ENCODE data around the gene VSIR.
A peak's percentile ranks its signal among the peaks of the same experiment; 100 is the strongest.

Gene VSIR

DNA sequence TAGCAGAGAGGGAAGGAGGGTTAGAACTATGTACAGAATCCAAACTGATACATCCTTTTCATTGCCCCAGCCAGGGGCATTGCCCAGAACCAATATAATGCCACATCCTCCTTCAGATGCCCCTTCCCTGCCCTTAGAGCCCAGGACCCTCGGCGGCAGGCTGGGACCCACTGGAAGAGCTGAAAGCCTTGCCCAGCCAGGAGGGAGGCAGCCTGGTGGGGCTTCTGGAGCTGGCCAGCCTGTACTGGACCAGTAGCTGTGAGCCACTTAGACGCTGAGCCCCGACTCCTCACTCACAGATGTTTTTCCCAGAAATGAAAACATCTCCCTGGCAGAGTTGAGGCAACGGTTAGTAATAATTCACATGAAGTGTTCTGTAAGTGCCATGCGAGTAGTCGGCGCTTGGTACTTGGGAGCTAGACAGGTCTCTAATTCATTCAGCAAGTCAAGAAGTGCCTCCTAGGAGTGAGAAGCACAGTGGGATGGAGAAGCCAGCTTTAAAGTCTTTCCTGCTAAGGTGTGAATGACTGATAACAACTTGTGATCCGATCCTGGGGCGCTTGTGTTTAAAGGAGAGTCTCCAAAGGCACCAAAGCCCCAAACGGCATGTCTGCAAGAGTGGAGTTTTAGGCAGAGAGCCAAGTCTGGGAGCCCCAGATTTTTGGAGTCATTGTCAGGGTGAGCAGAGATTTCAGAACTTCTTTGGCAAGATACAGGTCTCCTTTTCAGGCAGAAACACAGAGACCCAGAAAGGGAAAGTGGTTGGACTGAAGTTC lies 9.8 kb downstream of the VSIR start:
- no peak for DNase-seq

DNA sequence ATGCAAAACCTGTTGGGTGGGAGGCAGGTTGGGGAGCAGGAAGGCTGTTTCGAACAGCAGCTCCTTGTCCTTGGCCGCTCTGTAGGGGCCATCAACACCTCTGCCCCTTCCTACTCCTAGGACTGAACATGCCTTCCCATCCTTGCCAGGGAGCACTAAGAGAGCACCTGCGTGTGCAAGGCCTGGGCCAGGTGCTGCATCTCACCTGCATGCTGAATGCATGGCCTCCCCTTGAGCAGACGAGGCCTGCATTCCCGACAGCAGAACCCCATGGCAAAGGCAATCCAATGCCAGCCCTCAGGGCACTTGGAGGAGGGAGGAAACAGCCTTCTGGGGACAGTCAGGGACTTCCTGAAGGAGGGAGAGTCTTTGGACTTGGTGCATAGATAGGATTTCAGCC lies 11.0 kb downstream of the VSIR start:
- no peak for DNase-seq

DNA sequence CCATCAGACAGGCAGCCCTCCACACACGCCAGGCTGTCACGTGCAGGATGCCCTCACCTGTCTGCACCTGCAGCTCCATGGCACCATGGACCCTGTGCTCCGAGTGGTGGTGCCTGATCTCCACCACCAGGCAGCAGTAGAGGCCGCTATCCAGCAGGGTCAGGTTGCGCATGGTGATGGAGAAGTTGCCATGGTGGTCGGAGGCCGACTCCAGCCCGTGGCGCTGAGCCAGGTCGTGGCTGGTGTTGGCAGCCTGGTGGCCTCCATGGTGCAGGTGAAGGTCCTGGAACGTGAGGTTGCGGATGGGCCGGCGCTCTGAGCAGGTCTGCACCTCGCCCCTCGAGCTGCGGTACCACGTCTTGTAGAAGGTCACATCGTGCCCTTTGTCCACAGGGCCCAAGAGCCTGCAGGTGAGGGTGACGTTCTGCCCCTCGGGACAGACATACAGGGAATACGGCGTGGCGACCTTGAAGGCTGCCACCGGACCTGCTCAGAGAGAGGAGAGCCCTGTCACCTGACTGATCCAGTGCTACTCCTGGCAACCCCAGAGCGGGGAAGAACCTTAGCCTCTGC lies 11.7 kb downstream of the VSIR start:
- no peak for DNase-seq

DNA sequence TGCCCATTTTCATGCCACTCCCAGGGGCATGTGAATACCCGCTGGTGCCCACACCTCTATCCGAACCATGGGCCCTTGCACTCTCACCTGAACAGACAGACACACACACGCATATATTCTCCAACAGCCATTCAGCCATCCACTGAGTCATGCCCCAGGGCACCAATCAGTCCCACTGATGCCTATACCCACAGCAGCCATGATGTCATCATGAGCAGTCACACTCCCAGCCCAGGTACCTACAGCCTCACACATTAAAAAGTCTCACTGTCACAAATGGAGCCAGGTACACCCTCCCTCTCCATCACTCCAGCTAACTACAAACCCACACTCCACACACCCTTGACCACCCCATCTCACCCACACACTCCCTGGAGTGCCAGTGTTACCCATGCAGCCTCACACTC lies 12.2 kb downstream of the VSIR start:
- DNase-seq = peak; percentile 69 to 75

DNA sequence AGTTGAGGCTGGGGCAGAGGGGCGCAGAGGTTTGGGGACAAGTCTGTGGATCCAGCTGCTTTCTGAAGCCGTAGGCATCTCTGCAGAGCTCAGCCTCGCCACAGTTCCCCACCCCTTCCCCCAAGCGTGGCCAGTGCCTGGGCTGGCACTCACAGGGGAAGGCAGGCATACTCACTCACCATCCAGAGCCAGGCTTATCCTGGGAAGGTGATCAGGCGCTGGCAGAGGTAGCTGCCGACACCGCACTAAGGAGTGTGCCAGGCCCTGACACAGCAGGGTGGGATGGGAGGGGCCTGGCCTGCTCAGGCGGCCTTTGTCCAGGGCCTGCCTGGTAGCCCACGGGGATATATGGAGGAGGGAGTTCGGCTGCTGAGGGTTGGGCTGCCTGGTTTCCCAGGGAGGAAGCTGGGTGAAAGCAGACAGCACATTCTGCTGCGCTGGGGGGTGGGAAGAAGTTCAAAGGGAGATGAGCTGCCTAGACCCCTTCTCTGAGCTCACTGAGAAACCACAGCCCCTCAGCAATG lies 15.9 kb downstream of the VSIR start:
- no peak for DNase-seq

DNA sequence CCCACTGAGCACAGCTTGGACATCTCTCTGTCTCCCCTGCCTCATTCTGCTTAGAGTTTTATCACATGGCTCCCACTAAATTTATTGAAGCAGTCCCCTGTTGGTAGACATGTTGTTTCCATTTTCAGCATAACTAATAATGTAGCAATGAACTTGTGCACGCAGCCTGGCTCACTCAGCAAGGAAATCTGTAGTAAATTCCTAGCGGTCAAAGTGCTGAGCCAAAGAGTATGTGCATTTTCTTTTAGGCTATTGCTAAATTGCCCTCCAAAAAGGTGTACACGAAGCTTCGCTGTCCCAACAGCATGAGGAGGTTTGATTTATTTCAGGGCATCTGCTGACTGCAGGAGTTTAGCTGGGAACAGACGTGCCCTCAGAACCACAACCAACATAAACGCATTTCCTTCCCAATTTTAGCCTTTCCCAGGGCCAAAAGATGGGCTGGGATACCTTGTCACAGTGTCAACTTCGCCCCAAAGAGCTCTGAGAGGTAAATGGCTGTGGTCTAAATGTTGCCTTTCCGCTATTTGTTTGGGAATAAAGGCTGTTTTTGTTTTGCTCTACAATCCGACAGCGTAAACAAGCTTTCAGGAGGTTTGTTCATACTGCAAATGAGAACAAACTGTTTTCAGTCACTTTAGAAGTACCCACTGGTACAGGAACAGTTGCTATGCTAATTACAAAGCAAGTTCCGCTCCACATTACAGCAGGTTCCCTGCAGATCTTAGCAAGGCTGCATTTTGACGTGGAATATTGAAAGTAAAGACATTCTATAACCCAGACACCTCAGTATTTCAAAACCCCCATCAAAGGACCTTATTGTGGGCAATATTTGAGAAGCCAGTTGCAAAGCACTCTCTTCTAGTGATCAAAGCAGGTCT lies 16.8 kb downstream of the VSIR start:
- DNase-seq = no peak

DNA sequence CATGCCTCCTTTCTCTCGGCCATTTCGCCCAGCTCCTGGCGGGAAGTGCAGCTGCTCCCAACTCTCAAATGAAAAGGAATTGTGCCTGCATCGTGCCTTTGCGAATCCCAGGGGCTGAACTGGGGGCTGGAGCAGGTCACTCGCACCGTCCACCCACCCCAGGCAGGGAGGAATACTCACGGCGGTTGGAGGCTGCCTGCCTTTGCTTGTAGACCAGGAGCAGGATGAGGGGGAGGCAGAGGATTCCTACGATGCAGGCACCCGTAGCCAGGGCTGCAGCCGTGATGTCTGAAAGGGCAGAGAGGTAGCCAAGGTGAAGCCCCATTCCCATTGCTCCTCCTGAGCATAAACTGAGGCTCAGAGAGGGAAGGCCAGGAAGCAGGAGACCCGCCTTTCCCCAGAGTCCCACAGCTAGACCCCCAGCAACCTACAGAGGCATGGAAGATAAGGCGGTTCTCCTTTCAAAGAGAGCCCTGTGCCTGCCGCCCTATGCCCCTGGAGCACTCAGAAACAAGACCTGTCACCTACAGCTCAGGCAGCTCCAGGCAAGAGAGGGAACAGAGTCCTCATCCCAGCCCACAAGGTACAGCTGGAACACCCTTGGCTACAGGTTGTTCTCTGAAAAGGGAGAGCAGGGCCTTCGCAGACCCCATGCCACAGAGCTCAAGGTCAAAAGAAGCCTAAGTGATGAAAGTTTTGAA lies 18.0 kb downstream of the VSIR start:
- DNase-seq = no peak

DNA sequence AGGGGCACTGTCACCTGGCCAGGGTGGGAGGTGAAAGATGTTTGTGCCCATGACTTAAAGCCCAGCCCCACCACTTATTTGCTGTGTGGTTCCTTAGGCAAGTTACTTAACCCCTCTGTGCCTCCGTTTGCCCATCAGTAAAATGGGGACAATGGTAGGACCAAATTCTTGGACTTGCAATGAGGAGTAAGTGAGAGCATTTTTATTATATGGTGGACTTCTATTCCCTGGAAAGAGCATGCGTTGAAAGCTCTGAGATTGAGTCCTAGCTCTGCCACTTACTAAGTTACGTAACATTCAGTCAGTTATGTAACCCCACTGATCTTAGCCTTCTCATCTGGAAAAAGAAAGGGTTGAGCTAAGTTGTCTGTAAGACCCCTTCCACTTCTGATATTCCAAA lies 18.8 kb downstream of the VSIR start:
- DNase-seq = no peak

DNA sequence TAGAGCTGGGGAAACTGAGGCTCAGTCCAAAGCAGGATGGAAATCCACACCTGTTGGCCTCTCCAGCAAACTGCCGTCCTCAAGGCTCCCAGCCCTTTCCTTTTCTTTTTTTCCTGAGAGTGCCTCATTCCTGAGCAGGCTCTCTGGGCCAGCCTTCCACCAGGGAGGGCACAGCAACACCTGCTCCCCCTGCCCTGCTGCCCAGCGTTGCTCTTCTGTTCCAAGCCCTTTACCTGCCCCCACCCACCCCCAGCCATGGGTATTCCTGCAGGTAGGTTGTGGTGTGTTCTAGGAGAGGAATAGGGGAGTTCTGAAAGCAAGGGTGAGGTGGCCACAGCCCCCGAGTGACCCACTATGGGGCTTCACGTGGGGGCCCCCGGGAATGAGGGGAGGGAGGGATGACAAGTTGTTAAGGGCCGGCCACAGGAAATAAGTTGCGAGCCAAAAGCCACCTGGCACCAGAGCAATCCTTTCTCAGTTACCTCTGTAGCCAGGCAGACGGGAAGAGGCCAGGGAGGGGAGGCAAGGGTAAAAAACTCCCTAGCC lies 19.3 kb downstream of the VSIR start:
- DNase-seq = no peak

DNA sequence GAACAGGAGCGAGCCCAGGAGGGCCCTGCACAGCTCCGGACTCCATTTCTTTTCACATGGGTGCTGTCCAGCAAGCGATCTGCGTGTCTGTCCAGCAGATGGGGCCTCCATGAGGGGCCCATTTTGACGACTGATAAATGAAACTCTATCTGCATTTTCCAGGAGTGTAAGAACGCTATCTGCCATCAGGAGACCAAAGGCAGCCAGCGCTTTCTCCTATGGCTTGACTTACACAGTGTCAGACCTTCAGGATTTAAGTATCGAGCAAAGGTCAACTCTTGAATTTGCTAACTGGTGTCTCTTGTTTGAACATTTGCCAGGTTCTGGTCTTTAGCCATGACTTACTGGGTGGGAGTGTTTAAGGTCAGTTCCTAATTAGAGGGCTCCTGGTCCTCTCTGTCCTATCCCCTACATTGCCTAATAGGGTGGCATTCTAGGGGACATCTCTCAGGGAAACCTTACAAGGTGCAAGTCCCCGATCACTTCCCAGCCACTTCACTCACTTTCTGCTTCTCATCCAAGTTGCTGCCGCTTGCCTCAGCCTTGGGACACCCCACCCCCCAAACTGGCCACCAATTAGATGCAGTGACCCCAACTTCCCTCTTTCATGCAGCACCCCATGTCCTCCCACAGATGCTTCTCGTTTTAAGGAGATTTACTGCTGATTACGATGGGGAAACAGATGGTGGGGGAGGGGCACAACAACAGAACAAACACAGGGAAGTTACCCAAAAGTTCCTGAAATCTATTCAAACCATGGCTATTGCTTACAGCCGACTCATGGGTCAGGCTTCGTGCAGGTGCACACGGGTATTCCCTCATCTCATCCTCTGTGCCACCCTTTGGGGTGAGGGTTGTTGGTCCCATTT lies 20.0 kb downstream of the VSIR start:
- DNase-seq = no peak

DNA sequence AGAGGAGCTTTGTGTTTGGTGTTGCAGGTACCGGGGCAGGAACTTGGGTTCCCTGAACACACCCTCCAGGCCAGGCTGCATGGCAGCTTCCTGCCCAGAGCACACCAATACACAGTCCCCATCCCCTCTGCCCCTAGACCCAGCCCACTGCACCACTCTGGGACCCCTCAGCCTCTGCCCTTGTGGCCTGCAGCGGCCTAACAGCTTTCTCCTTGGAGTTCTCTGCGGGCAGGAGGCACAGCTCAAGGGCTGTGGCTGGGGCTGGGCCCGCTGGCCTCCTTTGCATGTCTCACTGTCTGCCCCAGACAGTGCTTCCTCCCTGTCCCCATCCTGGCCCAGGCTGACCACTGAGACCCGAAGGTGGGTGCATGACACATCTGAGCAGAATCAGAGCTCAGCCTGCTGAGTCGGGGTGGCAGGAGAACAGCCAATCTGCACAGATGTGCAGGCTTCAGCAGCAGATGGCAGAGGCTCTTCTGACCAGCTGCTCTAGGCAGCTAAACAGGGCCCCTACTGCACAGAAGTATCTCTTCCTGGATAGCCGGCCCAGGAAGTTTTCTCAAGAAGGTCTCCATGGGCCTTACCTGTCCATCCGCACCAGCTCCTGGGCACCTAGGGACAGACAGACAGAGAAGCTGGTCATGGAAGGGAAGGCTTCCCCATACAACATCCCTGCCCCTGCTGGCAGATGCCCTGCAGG lies 20.8 kb downstream of the VSIR start:
- DNase-seq = no peak

DNA sequence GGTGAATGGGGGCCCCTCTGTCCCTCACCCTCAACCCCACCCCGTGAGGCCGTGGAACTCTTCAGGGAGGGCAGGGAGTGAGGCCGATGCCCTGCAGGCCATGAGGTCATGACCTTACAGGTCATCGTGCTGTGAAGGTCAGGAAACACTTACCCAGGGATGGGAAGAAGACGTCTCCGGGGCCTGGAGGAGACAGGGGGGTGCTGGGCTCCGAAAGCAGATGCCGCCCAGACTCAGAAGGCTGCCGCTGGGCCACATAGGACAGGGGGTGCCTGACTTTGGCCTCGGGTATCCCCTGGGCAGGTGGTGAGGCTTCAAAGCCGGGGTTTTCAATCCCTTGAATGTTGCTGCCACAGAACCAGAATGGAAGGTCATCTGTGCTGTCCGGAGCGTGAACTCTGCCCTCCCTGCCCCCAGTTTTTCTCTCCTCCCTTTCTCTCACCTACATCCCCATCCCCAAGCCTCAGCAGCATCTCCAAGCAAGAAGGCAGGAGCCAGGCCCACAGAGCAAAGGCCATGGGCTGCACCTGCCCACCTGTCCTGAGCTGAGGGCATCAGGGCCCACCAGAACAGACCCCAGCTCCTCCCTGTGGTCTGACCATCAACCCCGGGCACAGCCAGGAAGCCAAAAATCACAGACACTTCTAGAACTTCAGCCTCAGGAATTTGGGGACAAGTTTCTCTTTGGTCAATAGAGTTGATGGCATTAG lies 21.6 kb downstream of the VSIR start:
- no peak for DNase-seq

DNA sequence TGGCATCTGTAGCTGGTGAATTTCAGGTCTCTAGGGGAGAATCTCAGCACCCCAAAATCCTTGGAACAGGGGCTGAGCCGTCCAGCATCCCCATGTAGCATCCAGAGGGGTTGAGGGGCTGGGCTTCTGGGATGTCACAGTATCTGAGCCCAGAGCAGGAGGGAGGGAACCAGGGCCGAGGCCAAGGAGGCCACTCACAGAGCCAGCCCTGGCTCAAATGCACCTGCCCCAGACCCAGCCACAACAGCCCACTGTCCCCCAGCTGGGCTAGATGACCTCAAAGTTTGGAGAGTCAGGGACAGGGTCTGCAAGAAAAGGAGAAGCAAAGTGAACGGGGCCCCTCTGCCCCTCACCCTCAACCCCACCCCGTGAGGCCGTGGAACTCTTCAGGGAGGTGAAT lies 22.3 kb downstream of the VSIR start:
- DNase-seq = no peak

DNA sequence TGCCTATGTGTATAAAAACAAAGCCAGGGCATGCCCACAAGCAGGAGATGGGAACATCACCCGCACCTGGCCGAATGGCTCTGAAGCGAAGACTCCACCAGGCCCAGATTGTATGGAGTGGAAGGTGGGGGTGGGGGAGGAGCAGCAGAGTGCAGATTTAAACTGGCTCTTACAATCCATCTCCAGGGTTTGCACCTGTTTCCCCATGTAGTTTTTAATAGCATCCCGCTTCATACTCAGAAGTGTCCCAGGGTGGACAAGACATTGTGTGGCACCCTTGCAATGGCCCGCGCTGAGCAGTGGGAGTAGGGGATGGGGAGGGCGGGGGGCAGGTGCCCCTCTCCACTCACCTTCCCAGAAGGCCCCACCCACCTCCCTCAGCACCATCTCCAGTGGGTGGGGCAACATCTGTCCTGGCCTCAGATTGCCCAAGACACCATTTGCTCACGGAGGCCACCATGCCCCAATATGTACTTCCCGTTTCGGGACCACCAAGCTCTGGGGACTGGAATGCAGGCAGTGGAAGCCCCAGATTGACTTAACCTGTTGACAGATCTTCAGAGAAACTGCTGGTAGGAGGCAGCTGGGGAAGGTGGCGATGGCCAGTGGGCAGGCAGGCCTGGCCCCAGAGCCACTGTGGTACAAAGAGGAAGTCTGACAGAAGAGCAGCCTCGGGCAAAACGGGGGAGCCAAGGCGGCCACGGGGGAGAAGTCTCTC lies 23.0 kb downstream of the VSIR start:
- no peak for DNase-seq

DNA sequence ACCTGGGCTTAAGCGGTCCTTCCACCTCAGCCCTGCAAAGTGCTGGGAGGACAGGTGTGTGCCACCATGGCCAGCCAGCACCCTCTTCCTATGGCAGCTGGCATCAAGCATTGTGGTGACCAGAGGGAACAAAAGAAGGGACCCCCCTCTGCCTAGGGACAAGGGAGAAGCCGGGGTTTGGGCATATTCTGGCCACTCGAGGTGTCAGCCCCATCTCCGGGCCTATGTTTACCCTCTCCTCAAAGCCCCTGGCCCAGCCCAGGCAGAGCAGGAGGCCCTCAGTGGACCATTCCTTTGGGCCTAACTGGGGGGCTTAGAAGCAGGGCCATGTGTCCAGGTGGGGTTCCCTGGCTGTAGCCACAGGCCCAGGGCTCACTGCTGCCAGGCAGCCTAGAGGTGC lies 23.9 kb downstream of the VSIR start:
- DNase-seq = no peak

DNA sequence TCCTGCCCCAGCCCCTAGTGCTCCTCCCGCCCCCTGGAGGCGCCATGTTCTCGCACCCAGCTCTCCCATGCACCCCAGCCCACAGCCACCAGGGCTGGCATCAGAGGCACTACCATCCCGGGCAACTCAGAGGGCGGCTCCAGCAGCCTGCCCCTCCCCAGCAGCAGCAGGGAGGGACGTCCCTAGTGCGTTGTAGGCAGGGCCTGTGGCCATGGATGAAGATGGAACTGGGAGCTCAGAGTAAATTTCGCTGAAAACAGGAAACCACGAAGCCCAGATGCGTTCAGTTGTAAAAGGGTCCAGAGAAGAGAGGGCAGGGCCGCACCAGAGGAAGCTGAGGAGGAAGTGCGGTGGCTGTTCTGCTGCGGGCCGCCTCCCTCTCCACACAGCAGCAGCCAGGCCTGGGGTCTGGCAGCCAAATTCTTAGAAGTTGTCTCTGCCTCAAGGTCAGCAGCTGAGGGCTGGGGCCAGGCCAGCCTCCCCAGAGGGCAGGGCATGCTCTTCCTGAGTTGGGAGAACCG lies 24.6 kb downstream of the VSIR start:
- peak; percentile 64 to 68 for DNase-seq

DNA sequence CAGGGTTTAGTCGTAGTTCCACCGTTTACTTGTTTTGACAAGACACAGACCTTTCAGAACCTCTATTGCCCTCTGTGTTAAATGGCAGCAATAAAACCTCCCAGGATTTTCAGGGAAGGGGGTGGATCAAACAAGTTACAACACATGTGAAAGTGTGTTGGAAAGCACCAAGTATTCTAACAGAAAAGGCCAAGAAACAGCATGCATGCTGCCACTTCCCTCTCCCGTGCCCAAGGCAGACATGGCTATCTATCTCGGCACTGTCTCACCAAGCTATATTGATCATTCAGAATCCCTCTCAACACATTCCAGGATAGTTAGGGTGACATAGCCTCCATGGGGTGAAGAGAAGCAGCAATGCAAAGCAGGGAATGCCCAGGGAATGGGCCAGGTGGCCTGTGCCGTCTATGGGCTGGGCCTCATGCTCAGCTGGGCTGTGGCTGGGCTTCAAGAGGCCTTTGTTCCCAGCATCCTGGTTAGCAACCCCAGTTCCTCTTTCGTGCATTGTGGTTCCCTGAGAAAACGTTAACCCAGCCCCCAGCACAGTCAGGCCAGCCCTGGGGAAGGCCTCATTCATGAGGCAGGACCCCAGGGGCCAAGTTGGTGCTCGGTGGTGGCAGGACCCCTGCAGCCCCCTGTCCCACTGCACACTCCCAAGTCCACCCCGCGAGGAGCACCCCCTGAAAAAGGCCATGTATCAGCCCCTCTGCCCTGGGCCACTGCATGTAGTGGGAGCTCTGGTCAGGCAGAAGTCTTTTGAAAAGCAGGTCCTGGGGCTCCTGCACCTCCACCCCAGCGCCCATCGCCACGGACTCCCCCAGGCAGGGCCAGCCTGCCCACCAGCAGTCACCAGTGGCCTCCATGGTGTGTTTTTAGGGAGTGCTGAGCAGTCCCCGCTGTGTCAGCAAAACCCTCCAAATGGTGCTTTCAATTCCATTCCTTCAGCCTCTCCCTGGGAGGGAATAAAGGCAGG lies 25.5 kb downstream of the VSIR start:
- no peak for DNase-seq

DNA sequence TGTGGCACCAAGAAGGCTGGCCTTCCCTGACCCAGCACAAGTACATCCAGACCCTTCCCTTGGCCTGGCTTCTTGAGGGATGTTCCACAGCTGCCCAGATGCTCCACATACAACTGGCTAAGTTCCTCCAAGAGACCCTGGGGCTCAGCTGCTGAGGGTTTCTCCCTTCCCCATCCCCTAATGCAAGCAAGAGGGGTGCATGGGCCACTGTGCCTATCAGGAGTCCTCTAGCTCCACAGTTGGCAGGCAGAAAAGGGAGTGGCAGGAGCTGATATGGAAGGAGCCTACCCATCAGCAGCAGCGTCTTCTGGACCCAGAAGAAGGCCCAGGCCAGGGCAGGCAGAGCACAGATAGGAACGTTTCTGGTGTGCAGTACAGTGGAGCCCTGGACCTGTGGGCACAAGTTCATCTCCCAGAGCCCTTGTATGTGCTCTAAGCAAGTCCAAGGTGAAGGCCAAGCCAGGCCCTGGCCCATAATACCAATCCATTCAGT lies 26.2 kb downstream of the VSIR start:
- no peak for DNase-seq
